Erythroblast (primary cell): ENCODE results near the gene CPE.

Experiments used
- DNase-seq, 2 experiments: peaks; one replicate each; lab custom pipeline; 2025; lab: John Stamatoyannopoulos, UW
- GATA1 ChIP-seq: IDR thresholded peaks from 2 replicates; pipeline ENCODE4 v1.6.1; 2011; ENCODE audit warnings: low read depth, mild to moderate bottlenecking, control low read depth, low read length, moderate library complexity
- POLR2A ChIP-seq: IDR thresholded peaks from 2 replicates; pipeline ENCODE4 v1.6.1; 2011; ENCODE audit warnings: mild to moderate bottlenecking, low read length

Gene CPE

DNA sequence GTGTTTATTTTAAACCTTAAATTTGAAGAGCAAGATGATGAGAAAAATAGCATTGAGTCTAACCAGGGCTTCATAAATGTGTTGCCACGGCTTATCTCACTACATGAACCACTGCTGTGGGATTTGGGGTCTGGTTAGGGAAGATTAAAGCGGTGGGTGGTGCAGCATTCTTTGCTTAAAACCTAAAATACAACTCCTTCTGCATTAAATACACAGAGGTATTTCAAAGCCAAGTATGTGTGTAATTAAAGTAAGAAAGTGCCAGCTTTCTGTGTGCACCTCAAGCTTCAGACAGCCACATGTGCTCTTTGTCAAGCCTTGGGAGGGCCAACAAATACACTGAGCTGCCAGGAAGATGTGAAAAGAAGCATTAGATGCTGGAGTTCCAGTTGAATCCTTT, 128.0 kb downstream of the CPE start:
- no peak for DNase-seq
- TF ChIP-seq GATA1 = no peak
- TF ChIP-seq POLR2A = no peak

DNA sequence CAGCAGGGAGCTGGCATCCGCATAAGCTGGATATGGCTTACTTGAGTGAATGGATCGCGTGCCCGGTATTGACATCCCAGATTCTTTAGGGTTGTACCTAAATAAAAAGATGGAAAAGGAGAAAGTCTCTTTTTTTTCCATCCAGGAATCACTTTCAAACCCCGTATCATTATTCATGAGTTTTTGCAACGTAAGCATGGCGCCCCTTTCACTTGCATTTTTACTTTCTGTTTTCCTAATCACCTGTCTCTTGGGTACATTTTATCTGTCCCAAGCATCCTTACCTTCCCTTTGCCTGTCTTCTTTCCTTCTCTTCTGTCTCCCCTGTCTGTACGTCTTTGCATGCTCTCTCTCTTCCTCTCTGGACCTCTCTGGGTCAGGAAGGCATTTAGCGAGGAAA, 128.6 kb downstream of the CPE start:
- TF ChIP-seq GATA1 (no peak), POLR2A (no peak)
- DNase-seq = no peak

GRCh38 chr4:165508372-165509120, 129.7 kb downstream of the CPE start:
- no peak for DNase-seq
- no peak for TF ChIP-seq POLR2A
- no peak for TF ChIP-seq GATA1

GRCh38 chr4:165512424-165512823, 133.6 kb downstream of the CPE start:
- TF ChIP-seq POLR2A (no peak), GATA1 (no peak)
- DNase-seq = no peak

GRCh38 chr4:165514739-165515138, 135.9 kb downstream of the CPE start:
- no peak for TF ChIP-seq GATA1
- TF ChIP-seq POLR2A = no peak

DNA sequence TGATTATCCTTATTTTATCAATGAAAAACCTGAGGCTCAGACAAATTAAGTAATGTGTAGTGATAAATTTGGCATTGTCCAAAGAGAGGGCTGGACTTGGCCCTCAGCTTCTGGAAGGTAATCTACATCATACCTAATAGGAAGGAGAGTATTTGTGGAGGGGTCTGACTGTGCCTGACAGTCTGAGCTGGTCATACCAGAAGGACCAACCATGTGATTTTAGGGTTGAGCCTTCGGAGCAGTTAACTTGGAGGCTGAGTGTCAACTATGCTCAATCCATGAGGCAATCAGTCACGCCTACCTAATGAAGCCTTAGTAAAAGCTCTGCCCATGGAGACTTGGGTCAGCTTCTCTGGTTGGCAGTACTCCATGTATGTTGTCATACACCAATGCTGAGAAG, 136.4 kb downstream of the CPE start:
- DNase-seq = no peak
- TF ChIP-seq GATA1 (no peak), POLR2A (no peak)

More at GRCh38 chr4:165514739-165515138, 135.9 kb downstream of the CPE start:
- DNase-seq = no peak

- no peak for DNase-seq
- TF ChIP-seq GATA1 (no peak), POLR2A (no peak)
Observed at GRCh38 chr4:165516281-165516833, 137.5 kb downstream of the CPE start.

GRCh38 chr4:165517216-165517615, 138.4 kb downstream of the CPE start:
- DNase-seq = no peak
- TF ChIP-seq POLR2A (no peak), GATA1 (no peak)

- no peak for DNase-seq
- no peak for TF ChIP-seq POLR2A
- no peak for TF ChIP-seq GATA1
Observed at GRCh38 chr4:165518024-165518616, 139.3 kb downstream of the CPE start.

GRCh38 chr4:165518686-165519085, 139.9 kb downstream of the CPE start:
- DNase-seq = no peak
- no peak for TF ChIP-seq POLR2A
- no peak for TF ChIP-seq GATA1

DNA sequence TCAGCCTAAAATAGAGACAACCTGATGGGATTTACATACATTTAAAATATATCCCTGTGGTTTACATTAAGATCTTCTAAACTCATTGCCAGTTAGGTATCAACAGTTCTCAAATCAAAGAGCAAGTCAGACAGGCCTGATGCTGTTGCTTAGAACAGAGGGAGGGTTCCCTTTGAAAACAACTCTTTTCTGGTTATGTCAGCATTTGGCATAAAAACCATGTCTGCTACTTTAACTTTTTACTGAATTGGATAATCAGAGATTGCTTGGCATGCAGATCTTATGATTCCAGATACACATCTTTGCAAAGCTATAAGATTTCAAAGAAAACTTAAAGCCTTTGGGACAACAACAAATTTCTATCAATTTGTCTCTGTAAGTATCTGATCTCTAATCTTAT, 140.8 kb downstream of the CPE start:
- DNase-seq = no peak
- TF ChIP-seq POLR2A = no peak
- TF ChIP-seq GATA1 = no peak

DNA sequence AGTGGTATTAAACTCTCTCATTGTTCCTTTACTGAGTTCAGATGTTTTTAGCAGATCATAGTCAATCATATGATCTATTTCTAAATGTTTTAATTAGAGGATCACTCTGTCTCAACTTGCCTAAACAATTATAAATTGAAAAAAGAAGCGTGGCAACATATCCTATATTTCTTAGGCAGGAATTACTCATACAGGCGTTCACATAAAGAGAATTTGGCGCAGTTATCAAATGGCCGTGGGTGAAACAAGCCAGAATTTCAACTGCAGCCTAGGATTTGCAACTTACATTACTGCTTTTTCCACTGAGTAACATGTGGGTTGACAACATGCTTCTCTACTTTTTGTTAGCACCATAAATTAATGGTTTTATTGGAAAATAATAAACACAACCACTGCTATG, 141.3 kb downstream of the CPE start:
- TF ChIP-seq POLR2A = no peak
- TF ChIP-seq GATA1 = no peak
- DNase-seq = no peak

DNA sequence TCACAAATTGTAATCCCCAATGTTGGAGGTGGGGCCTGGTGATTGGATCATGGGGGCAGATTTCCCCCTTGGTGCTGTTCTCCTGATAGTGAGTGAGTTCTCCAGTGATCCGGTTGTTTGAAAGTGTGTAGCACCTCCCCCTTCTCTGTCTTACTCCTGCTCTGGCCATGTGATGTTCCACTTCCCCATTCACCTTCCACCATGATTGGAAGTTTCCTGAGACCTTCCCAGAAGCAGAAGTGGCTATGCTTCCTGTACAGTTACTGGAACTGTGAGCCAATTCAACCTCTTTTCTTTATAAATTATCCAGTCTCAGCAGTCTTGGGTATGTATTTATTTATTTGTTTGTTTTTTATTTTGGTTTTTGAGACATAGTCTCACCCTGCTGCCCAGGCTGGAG, 143.2 kb downstream of the CPE start:
- no peak for TF ChIP-seq POLR2A
- no peak for TF ChIP-seq GATA1
- no peak for DNase-seq

DNA sequence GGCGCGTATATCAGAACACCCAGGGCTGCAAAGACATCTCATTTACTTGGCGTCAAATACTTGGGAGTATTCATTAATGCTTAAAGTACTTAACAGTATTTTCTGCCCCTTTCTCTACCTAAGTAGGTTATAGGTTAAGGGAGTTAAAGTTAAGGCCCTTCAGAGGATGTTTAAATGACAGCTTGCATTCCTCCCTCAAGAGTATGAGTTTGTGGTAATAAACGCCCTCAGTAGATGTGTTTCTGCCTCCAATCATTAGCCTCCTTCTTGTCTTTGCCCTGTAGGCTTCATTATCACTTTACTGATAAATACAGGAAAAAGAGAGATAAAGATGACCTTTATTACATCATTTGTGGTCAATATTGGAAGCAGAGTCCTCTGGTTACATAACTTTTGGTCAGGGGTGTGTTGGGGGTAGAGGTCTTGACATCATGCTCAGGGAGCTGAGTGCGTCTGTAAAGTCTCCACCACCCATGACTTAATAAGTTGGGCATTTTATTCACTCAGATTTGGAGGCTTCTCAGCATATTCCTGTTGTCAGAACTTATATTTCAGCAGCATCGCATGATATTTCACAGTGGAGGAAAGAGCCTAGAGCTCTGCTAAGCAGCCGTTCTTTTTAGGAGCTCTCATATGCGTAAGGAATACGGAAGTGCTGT, 145.9 kb downstream of the CPE start:
- TF ChIP-seq GATA1 (no peak), POLR2A (no peak)
- no peak for DNase-seq

GRCh38 chr4:165532976-165533375, 154.2 kb downstream of the CPE start:
- TF ChIP-seq GATA1 (no peak), POLR2A (no peak)
- no peak for DNase-seq
